HG02840 (cell line): Measurements from ENCODE around the gene TBL1X.
"Not testable (repeated sequence)": the region's sequence is repeated elsewhere in the genome, so short reads cannot be mapped to it uniquely, and the experiment has no call there.

Experiments used
- ATAC-seq: cut with Tn5 transposase; IDR thresholded peaks from one replicate; pipeline ENCODE4 v1.9.1; 2021; ENCODE audit warnings: mild to moderate bottlenecking, moderate library complexity, moderate number of reproducible peaks; ENCODE audit not compliant: unreplicated experiment, low FRiP score

The TBL1X gene

DNA sequence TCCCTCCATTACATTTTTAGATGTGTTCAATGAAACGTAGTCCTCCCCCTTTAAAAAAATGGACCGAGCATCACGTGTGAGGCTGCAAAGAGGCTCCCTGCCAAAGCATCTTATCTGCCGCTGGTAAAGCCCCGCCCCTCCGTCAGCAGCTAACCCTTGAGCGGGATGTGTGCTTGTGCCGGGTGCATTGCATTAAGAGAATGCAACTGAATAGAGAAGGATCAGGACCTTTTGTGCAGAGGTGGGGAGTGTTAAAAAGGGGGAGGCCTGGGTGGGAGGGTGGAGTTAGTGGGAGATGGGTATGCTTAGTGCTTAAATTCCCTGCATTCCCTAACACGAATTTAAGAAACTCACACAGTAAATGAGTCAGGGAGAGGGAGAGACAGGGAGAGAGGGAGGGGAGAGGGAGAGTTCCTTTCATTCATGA lies 66.0 kb downstream of the TBL1X start:
- ATAC-seq: no peak

DNA sequence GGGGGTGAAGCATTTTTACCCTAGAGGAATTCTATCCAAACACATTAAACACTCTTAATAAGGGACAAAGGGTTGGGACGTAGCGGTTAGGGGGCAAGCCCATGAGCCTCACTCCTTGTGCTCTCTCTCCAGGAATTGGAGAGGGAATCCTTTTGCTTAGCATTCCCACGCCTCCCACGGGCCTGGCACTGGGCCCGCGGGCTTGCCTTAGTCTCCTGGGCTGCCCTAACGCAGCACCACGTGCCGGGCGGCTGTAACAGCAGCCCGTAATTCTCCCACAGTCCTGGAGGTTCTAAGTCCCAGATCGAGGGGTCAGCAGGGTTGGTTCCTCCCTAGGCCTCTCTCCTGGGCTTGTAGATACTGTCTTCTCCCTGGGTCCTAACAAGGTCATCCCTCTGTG lies 67.5 kb downstream of the TBL1X start:
- no peak for ATAC-seq

DNA sequence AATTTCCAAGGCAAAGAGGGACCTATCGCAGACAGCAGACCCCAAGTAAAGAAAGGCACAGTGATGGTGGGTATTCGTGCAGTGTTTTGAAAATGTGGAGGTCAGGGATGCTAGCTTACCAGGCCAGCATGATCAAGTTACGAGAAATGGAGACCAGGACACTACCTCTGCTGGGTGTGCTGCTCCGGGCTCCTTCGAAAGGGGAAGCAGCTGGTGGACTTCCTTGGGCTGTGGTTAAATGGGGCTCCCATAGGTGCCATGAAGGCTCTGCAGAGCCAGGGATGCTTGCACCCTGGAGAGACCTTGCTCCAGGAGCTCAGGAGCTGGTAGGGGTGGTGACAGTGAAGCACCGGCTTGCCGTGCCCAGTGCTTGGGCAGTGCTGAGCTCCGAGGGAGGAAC lies 68.8 kb downstream of the TBL1X start:
- ATAC-seq: no peak

DNA sequence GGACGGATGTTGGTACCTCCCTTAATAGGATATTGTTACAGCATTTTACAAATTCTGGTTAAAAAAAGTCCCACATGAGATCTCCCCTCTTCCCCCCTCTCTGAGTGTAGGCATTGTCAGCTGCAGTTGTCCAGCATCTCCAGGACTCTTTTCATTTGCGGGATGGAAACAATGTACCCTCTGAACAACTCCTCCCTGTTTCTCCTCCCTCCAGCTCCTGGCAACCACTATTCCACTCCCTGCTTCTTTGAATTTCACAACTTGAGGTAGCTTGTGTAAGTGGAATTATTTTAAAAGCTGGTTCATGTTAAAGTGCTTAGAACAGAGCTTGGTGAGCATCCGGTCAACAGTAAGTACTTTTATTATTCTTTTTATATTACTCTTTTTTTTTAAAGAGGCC lies 69.8 kb downstream of the TBL1X start:
- no peak for ATAC-seq

DNA sequence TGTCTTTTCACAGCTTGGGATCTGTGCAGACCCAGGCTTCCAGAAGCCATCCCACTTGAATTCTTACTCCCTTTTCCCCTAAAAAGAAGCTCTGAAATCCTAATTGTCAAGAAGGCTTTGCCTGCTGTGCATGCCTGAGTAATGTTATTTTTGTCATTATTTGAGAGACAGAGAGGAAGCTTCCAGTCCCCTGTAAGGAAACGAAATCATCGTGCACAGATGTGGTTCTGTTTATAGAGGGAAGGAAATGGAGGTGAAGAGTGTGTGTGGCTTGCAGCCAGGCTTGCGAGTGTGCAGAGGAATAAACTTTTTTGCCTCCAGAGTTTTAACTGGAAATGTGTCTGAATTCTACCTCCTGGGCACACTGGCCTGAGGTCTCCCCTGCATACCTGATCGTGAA lies 70.2 kb downstream of the TBL1X start:
- no peak for ATAC-seq

DNA sequence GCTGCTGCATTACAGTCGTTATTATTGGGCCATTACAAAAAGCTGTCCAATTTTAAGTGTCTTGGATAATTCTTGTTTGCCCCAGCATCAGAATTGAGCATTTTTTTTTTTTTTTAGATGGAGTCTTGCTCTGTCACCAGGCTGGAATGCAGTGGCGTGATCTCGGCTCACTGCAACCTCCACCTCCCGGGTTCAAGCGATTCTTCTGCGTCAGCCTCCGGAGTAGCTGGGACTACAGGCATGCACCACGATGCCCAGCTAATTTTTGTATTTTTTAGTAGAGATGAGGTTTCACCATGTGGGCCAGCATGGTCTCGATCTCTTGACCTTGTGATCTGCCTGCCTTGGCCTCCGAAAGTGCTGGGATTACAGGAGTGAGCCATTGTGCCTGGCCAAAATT lies 71.3 kb downstream of the TBL1X start:
- ATAC-seq: not testable (repeated sequence)

DNA sequence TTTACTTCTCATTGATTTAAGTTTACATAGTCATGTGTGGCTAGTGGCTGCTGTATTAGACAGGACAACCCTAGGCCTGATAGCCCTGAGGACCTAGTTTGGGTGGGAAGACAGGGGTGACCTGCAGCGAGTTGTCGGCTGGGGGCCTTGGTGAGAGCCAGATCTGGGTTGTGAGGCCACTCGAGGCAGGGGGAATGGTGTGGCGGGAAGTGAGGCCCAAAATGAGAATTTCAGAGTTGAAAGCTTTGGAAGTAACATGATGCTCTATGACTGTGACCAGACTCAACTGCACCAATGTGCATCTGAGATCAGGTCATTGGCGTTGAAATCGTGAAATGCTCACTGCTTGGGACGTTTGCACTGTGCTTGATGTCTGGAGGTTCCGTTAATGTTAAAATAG lies 72.9 kb downstream of the TBL1X start:
- no peak for ATAC-seq

DNA sequence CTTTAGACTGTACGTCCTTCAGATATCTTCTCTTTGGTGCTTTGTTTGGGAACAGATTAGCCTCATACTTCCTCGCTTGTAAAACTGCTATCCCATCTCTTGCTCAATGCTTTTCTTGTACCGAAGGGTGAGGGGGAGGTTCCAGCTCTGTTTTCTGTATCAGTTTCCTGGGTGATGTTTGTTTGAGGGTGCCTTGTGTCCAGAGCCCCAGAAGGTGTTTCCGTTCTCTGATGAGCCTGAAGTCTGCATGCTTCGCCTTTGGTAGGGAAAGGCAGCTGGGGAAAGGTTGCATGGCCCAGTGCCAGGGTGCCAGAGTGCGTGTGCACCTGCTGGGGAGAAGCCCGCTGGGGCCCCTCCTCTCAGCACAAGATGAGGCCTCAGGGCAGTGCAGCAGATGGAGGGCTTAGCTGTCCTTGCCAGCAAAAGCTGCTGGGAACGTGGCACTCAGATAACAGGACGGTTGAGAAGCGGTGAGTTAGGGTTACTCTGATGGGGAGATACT lies 73.7 kb downstream of the TBL1X start:
- no peak for ATAC-seq

DNA sequence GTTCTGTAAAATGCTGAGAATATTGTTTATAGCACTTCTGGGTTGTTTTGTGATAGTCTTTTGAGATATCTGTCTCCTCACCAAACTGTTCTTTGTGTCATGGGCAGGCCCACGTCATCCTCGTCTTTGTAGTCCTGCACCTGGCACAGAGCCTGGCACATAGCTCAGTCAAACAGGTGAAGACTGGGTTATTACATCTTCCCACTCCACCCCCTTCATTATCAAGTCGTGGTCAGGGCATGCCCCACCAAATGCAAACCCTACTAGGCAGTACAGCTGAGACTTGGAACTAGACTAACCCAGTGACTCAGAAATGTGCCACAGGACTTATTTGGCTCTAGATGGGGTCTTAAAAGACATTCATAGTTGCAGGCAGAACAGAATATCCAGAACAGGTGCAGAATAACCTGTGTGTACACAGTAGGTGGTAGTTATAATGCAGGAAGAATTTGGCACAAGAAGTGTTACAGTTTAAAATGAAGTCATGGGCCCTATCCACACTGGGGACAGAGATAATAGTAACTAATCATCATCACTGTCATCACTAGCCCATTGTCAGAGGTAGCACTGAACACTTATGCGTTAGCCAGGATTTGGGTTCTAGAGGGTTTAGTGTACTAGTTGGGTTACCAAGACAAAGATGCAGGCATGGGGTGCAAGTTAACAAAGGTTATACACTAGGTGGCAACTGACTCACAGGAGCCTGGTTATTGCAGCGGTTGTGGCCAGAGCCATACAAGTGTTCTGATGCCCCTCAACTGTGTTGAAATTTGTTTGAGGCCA lies 74.9 kb downstream of the TBL1X start:
- no peak for ATAC-seq

DNA sequence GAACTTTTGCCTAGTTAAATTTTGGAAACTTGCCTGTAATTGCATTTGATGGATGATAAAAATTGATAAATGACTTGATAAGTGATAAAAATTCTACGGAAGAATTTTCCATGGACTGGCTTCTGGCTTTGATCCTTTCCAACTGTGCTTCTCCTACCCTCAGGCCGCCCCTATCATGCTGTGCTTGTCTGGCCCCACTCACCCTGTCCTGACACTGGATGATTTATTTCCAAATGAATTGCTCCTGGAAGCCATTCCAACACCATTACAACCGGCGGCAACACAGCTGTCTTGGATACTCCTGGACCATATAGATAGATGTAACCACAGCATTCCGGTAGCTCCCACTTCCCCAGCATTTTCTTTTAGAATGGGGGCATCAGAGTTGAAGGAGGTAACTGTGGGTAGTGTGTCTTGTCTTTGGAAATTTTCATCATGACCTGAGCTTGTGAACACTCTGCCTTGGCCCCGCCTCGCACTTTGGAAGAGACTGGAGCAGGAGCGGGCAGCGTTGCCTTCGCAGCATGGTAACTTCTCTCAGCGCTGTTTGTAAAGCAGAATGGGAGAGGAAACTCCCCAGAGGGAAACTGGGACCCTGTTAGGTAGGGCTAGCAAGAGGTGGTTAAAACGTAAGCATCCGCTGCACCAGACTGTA lies 77.4 kb downstream of the TBL1X start:
- no peak for ATAC-seq

DNA sequence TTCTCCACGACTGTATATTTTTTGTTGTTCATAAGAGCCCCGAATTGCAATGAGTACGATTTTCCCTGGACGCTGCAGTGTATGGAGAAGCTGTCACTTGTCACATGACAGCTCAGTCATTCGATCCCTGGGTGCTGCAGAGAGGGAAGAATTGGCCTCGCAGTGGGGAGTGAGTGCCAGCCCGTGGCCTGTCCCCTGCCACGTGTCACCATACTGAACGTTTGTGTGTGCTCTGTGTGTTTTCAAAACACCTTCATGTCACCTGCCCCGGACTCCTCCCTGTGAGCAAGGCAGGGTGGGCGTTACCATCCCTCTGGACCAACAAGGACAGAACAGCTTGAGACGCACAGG lies 77.9 kb downstream of the TBL1X start:
- ATAC-seq: no peak

DNA sequence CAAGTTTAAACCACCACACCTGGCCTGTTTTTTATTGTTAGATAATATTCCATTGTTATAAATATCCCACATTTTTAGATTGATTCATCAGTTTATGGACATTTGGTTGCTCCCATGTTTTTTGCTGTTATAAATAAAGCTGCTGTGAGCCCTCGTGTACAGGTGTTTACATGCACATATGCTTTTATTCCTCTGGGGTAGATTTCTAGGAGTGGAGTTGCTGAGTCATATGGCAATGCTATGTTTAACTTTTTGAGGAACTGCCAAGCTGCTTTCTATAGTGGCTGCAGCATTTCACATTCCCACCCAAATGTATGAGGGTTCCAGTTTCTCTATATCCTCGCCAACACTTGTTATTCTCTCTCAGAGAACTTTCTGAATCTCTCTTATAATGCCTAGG lies 90.5 kb downstream of the TBL1X start:
- no peak for ATAC-seq

DNA sequence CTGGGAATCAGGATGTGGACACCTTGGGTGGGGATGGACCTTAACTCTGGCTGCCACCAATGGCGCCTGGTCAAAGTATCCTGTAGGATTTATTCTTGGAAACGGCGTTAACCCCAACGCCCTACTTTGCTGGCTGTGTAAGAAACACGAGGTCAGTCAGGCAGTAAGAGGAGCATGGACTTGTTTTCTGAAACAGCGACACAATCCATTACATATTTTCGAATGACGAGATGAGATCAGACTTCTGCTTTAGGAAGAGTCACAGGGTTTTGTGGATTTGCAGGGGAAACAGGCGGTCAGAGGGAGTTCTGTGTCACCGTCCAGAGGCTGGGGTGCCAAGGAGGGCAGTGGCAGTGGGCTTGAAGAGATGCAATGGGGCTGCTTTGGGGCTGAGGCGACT lies 92.2 kb downstream of the TBL1X start:
- ATAC-seq: no peak

DNA sequence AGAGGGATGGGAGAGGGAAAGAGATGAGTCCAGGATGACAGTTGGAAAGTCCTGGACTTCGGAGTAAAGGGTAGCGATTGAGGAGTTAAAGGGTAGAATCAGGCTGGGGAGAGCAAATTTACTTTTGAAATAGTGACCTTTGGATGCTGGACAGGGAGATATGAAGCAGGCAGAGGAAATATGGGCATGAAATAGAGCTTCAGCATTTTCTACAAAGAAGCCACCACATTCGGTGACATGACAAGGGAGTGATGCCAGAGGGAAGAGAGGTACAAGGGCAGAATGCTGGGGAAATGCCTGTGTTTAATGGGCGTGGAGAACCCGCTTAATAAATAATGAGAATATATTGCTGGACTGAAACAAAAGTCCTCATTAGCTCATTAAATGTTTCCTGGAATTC lies 92.7 kb downstream of the TBL1X start:
- ATAC-seq: no peak

DNA sequence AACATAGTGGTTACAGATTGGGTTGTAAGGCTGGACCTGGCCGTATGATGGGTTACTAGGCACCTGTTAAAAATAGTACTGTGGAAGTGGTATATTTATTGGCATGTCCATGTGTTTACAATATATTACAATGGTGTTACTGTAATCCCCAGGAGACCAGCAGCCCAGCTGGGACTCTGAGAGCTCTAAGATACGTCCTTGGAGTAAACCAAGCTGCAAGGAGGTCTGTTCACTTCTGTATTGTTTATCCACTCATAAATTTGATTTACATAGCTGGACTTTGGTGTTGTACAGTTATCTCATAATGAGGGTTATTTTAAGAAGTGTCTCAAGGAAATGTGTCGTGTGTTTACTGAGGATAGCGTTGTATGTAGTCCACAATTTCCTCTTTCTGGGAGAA lies 93.8 kb downstream of the TBL1X start:
- no peak for ATAC-seq

DNA sequence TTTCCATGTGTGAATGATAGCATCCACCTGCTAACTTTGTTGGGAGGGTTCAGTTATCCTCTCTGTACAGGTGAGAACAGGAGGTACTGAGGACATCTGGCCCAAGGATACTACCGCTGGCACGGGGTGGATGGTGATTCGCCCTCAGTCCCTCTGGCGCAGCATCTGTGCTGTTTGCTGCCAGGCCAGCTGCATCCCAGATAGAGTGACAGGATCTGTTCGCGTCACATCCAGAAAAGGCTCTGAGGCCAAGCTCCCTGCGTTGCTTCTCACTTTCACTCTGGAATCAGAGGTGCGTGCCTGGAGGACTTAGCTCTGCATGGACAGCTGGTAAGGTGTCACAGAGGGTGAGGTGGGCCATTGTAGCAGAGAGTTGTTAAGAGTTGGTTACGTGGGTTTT lies 95.4 kb downstream of the TBL1X start:
- no peak for ATAC-seq

DNA sequence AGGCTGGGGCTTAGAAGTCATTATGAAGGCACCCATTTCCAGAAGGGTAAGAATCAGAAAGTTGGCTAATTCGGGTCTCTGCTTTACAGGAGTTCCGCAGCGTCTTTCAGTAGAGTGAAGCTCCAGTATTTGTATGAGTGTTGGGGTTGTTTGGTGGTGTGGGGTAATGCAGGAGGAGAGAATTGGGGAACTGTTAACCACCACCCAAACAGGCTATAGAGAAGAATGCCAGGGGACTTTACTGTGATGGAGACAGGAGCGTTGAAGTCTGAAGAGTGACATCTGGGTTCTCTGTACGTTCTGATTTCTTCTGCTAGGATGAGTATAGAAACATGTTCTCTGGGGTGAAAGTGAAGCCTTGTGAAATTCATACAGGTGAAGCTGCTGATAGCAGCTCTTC lies 96.3 kb downstream of the TBL1X start:
- ATAC-seq: no peak

DNA sequence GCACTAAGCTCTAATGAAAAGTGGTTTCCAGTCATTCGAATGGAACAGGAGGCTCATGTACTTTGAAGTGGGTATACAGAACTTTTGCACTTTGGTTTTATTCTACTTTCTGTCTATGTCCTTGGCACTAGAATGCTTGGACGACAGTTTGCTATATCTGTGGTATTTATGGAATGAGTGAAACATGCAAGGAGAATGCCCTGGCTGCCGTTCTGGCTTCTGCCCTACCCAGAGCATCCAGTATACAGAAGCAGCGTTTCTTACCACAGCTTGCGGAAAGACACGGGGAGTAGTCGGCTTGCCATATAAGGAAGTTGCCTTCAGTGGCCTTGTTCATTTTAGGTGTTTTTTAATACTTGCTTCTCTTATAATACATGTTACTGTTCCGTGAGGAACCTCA lies 98.0 kb downstream of the TBL1X start:
- ATAC-seq: no peak

DNA sequence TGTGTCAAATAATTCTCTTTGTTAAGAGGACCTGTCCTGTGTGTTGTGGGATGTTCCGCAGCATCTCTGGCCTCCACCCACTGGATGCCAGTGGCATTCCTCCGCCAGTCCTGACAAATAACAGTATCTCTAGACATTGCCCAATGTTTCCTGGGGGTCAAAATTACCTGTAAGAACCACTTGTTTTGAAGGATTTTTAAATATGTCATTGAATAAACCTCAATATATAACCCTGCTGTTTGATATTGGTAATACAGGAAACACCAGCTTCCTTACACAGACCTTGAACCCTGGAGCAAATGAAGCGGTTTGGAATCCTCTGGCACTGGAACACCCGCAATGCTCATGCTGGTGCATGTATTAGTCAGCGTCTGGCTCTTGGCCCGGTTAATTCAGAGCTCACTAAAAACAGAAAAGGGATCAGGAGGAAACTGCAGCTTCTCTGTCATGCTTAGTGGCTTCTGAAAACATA lies 101.3 kb downstream of the TBL1X start:
- ATAC-seq: no peak

DNA sequence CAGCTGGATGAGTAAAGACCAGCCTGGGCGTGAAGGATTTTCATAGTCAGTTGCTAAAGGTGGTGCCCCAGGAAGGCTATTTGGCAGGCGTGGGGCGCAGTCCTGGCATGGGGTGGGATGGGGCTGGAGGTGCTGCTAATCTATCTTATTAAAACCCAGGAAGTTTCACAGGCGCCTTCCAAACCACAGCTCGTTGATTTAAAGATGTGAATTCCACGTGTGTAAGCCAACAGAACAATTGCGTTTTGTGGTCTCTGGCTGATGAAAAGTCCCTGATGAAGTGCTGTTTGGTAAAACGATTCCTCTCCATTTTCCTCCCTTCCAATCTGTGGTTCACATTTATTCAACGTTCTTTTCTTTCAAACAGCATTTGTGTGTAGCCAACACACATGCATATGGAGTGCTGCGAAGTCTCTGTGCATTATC lies 105.0 kb downstream of the TBL1X start:
- ATAC-seq: no peak

DNA sequence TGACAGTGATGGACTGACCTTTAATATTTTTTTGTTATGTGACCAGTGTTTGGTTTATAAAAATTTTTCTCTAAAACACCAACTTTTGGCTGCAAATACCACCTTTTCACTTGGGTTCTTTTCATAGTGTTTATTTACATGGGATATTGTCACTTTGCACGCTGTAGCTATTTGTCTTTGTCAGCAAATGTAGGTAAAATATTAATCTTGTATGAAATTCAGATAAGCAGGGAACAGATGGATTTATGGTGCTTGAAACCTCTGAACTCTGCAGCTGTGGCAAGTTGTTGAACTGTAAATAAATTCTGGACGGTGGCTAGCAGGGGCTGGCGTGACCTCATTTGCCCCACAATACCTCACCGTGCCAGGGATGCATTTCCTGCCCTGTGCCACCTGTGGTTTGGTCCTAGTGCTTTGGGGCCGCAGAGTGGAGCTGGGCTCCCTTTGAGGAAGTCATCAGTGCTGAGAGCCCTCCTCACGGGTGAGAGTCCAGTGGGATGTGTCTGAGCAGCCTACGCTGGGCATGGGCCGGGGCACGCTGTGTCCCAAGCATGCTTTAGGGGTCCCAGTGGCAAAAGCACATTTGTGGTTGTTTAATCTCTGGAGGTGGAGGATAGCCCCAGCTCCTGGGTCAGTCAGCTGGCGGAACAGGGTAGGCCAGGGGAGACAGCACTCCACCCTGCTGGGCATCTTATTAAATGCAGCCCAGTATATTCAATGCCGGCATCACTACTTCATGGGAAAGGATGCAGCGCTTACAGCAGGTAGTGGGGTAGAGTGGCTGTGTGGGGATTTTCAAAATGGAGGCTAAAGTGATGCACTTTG lies 108.6 kb downstream of the TBL1X start:
- no peak for ATAC-seq
